SJCRH30 (cell line): Measurements from ENCODE around the gene PIGN. TPM values are rescaled to one million over a fixed set of nuclear protein-coding genes. Genes with fewer than 3 reads are reported as not detected.

Source experiments
- DNase-seq, 2 experiments: peaks; one replicate each; pipeline ENCODE4 v3.0.0-alpha.2; 2015 to 2020
- H3K27ac ChIP-seq: fragments of 250-450 bp; sonication (Bioruptor Pico); 2 replicates; pipeline ENCODE4 v1.5.1; 2020; ENCODE audit warnings: mild to moderate bottlenecking, moderate library complexity
- H3K27me3 ChIP-seq: fragments of 250-450 bp; sonication (Bioruptor Pico); 2 replicates; pipeline ENCODE4 v1.5.1; 2020; ENCODE audit warnings: mild to moderate bottlenecking, moderate library complexity
- H3K36me3 ChIP-seq: fragments of 250-450 bp; sonication (Bioruptor Pico); 2 replicates; pipeline ENCODE4 v1.5.1; 2020; ENCODE audit warnings: mild to moderate bottlenecking, moderate library complexity
- H3K4me1 ChIP-seq: fragments of 250-450 bp; sonication (Bioruptor Pico); 2 replicates; pipeline ENCODE4 v1.5.1; 2020; ENCODE audit warnings: mild to moderate bottlenecking, moderate library complexity
- H3K4me3 ChIP-seq: fragments of 250-450 bp; sonication (Bioruptor Pico); 2 replicates; pipeline ENCODE4 v1.5.1; 2020; ENCODE audit warnings: mild to moderate bottlenecking, moderate library complexity
- H3K9me3 ChIP-seq: fragments of 250-450 bp; sonication (Bioruptor Pico); replicated peaks from 2 replicates; pipeline ENCODE4 v1.5.1; 2020; ENCODE audit warnings: mild to moderate bottlenecking, moderate library complexity
- total RNA-seq: library from RNA; depleted of rRNA; stranded (reverse); fragments of >200 nt; shearing (Covaris generic); gene quantifications from 2 replicates; pipeline ENCODE4 v1.2.3, GENCODE V29; 2014; rRNA removed

Gene PIGN
- total RNA-seq, 1 experiment from 2014 or later = 22.1 TPM

- Histone ChIP-seq H3K36me3 (no peaks in the 10 kb centered on the region; the same call in 1 of the 2 replicates), H3K27ac (peak overlapping the region; percentile 67), H3K4me3 (no peak overlapping the region), H3K9me3 (peaks cover 13% of the 10 kb centered on the region), H3K4me1 (peaks cover 28% of the 10 kb centered on the region), H3K27me3 (no peaks in the 10 kb centered on the region)
- no peak for DNase-seq
Measured at GRCh38 chr18:61998335-61998734, 188.5 kb downstream of the PIGN start.

- Histone ChIP-seq H3K9me3 (peaks cover 10% of the 10 kb centered on the region), H3K27ac (no peak overlapping the region), H3K36me3 (no peaks in the 10 kb centered on the region; the same call in 1 of the 2 replicates), H3K4me1 (peaks cover 55% of the 10 kb centered on the region), H3K27me3 (no peaks in the 10 kb centered on the region), H3K4me3 (no peak overlapping the region)
- no peak for DNase-seq
Measured at GRCh38 chr18:61995618-61996017, 191.2 kb downstream of the PIGN start.

DNA sequence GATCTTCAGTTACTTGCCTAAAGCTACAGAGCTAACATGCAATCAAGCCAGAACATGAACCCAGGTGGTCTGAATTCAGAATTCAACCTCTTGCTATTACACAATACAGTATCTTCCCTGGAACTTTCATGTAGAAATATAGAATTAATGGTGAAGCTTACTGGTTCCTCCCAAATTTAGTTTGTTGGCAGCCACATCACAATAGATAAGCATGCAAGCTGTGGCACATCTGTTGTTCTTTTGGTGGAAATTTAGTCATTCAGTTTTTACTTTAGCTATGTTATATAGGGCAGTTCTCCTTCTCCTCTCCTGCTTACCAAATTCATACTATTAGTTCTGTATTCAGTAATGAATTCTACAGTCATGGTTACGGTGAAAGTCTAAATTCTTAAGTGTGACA is 193.0 kb downstream of the PIGN start:
- Histone ChIP-seq H3K4me1 (peaks cover 51% of the 10 kb centered on the region), H3K27me3 (no peaks in the 10 kb centered on the region), H3K4me3 (no peak overlapping the region), H3K27ac (peak overlapping the region; percentile 70; the same call in 1 of the 2 replicates), H3K36me3 (no peaks in the 10 kb centered on the region), H3K9me3 (no peaks in the 10 kb centered on the region)
- no peak for DNase-seq

- Histone ChIP-seq H3K9me3 (no peaks in the 10 kb centered on the region), H3K27ac (peak overlapping the region; percentile 70), H3K27me3 (no peaks in the 10 kb centered on the region), H3K4me3 (no peak overlapping the region), H3K36me3 (no peaks in the 10 kb centered on the region), H3K4me1 (peaks cover 43% of the 10 kb centered on the region)
- no peak for DNase-seq
Measured at GRCh38 chr18:61992923-61993322, 193.9 kb downstream of the PIGN start.

DNA sequence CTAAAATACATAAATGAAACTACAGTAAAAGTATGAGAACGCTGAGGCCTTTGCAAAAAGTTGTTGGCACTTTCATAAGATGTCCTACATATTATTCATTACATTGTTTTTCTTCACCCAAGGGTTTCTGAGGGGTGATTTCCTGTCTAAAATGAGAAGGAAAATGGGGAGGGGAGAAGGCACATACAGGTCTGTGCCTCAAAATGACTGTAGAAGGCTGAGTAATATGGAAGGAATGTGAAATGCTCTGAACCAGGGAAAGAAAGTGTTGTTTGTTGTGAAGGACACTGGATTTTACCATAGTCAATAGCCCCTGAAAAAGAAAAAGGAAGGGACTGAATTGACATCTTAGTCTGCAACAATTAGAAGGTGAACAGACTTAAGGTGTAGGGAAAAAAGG is 194.6 kb downstream of the PIGN start:
- Histone ChIP-seq H3K36me3 (no peaks in the 10 kb centered on the region), H3K9me3 (no peaks in the 10 kb centered on the region), H3K27ac (peak overlapping the region; percentile 70), H3K4me3 (no peak overlapping the region), H3K27me3 (no peaks in the 10 kb centered on the region), H3K4me1 (peaks cover 43% of the 10 kb centered on the region)
- DNase-seq = peak; percentile 9 to 38

GRCh38 chr18:61991836-61992235 is 195.0 kb downstream of the PIGN start:
- Histone ChIP-seq H3K27me3 (no peaks in the 10 kb centered on the region), H3K9me3 (no peaks in the 10 kb centered on the region), H3K36me3 (no peaks in the 10 kb centered on the region), H3K4me3 (no peak overlapping the region), H3K27ac (peak overlapping the region; percentile 70), H3K4me1 (peaks cover 43% of the 10 kb centered on the region)
- DNase-seq = peak; percentile 40 to 47

- Histone ChIP-seq H3K27me3 (no peaks in the 10 kb centered on the region), H3K27ac (peak overlapping the region; percentile 70), H3K9me3 (no peaks in the 10 kb centered on the region), H3K4me1 (peaks cover 43% of the 10 kb centered on the region), H3K36me3 (no peaks in the 10 kb centered on the region), H3K4me3 (no peak overlapping the region)
- peak; percentile 9 to 19 for DNase-seq
Measured at GRCh38 chr18:61991201-61991600, 195.7 kb downstream of the PIGN start.

Other genes with a start within 250 kb of the PIGN start
- 12.2 and 16.5 TPM in 2 replicates for gene RELCH, start 199 bp upstream of the PIGN start, total RNA-seq
- gene TNFRSF11A, start 138.3 kb upstream of the PIGN start, total RNA-seq = 0.08 TPM in 2 replicates